Frontal cortex (tissue), 4 donors: ENCODE data around the gene RPS15. TPM values are rescaled to one million over a fixed set of nuclear protein-coding genes. Genes with fewer than 3 reads are reported as not detected.
A peak's percentile ranks its signal among the peaks of the same experiment; 100 is the strongest.

Source experiments
- DNase-seq, 2 donors: peaks; one replicate each; pipeline ENCODE4 v3.0.0; 2012; ENCODE audit warnings: low spot score in 2 of 2
- FAIRE-seq: peaks from 2 replicates; lab custom pipeline; 2012; peaks lifted over from hg19 to GRCh38; lab: Jason Lieb, UNC
- total RNA-seq: library from RNA; depleted of rRNA; stranded (reverse); fragments of >200 nt; gene quantifications from one replicate; pipeline ENCODE4 v1.2.3, GENCODE V29; 2014
- donor health status: control.
- donor health status: control.
- donor health status: control.

RPS15 gene
- total RNA-seq, 1 donor from 2014 or later, result 276 TPM

DNA sequence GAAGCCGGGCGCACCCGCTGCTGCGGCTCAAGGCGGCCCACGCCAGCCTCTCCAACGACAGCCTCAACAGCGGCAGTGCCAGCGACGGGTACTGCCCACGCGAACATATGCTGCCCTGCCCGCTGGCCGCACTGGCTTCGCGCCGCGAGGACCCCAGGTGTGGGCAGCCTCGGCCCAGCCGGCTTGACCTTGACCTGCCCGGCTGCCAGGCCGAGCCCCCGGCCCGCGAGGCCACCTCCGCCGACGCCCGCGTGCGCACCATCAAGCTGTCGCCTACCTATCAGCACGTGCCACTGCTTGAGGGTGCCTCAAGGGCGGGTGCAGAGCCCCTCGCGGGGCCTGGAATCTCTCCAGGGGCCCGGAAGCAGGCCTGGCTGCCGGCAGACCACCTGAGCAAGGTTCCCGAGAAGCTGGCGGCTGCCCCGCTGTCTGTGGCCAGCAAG, 27.8 kb downstream of the RPS15 start:
- no peak for DNase-seq
- no peak for FAIRE-seq

DNA sequence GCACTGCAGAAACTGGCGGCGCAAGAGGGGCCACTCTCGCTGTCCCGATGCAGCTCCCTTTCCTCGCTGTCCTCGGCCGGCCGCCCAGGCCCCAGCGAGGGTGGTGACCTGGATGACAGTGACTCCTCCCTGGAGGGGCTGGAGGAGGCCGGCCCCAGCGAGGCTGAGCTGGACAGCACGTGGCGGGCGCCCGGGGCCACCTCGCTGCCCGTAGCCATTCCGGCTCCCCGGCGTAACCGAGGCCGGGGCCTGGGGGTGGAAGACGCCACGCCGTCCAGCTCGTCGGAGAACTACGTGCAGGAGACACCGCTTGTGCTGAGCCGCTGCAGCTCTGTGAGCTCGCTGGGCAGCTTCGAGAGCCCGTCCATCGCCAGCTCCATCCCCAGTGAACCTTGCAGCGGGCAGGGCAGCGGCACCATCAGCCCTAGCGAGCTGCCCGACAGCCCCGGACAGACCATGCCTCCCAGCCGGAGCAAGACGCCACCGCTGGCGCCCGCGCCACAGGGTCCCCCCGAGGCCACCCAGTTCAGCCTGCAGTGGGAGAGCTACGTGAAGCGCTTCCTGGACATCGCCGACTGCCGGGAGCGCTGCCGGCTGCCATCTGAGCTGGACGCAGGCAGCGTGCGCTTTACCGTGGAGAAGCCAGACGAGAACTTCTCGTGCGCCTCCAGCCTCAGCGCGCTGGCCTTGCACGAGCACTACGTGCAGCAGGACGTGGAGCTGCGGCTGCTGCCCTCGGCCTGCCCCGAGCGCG, 28.4 kb downstream of the RPS15 start:
- FAIRE-seq, result no peak
- DNase-seq, result no peak

DNA sequence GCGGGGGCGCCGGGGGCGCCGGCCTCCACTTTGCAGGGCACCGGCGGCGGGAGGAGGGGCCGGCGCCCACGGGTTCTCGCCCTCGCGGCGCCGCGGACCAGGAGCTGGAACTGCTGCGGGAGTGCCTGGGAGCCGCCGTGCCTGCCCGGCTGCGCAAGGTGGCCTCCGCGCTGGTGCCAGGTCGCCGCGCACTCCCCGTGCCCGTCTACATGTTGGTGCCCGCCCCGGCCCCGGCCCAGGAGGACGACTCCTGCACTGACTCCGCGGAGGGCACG, 29.0 kb downstream of the RPS15 start:
- FAIRE-seq, result no peak
- DNase-seq, result no peak

DNA sequence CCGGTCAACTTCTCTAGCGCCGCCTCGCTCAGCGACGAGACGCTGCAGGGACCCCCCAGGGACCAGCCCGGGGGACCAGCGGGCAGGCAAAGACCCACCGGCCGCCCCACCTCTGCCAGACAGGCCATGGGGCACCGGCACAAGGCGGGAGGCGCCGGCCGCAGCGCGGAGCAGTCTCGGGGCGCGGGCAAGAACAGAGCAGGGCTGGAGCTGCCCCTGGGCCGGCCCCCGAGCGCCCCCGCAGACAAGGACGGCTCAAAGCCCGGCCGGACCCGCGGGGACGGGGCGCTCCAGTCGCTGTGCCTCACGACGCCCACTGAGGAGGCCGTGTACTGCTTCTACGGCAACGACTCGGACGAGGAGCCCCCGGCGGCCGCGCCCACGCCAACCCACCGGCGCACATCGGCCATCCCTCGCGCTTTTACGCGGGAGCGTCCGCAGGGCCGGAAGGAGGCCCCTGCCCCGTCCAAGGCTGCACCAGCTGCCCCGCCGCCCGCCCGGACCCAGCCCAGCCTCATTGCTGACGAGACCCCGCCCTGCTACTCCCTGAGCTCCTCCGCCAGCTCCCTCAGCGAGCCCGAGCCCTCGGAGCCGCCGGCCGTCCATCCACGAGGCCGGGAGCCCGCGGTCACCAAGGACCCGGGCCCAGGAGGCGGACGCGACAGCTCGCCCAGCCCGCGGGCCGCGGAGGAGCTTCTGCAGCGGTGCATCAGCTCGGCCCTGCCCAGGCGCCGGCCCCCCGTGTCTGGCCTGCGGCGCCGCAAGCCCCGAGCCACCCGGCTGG, 29.5 kb downstream of the RPS15 start:
- FAIRE-seq (no peak), DNase-seq (no peak)

- DNase-seq (no peak), FAIRE-seq (no peak)
Observed at GRCh38 chr19:1468274-1468820, 30.2 kb downstream of the RPS15 start.

DNA sequence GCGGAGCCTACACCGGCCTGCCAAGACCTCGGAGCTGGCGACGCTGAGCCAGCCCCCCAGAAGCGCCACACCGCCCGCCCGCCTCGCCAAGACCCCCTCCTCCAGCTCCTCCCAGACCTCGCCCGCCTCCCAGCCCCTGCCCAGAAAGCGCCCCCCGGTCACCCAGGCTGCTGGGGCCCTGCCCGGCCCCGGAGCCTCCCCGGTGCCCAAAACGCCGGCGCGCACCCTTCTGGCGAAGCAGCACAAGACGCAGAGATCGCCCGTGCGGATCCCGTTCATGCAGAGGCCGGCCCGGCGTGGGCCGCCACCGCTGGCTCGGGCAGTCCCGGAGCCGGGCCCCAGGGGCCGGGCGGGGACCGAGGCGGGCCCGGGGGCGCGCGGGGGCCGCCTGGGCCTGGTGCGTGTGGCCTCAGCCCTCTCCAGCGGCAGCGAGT, 30.6 kb downstream of the RPS15 start:
- DNase-seq (no peak), FAIRE-seq (no peak)

- DNase-seq (no peak), FAIRE-seq (no peak)
Observed at GRCh38 chr19:1469255-1470054, 31.3 kb downstream of the RPS15 start.

GRCh38 chr19:1470055-1470304, 31.8 kb downstream of the RPS15 start:
- FAIRE-seq (no peak), DNase-seq (no peak)

DNA sequence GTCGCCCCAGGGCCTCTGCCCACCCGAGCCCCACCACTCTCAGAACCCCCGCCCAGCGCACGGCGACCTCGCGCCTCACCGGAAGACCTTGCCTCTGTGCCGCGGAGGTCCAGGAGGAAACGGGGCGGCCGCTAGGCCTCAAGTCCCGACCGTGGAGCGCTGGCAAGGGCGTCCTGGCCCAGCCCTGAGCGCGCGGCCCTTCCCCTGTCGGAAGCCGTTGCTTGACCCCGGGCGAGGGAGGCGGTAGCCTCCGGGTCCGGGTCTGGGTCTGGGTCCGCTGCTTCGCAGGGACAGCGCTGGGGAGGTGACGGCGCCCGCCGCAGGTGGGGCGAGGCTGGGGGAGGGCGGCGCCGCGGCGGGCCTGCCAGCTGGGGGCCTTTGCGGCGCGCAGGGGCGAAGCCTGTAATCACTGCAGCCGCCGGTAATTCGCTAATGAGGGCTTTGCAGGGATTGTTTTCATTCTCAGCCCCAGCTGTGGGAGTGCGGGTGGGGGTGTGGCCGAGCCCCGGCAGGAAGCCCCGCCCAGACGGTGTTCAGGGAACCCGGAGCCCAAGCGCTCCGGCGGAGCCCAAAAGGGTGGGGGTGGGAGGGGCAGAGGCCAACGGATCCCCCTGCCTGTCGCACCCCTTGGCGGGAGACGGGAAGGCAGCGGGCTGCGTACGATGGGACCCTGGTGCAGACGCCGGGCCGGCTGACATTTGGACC, 32.3 kb downstream of the RPS15 start:
- FAIRE-seq (no peak), DNase-seq (peak in 1 of 2 donors; percentile 74)

GRCh38 chr19:1471010-1471514, 32.9 kb downstream of the RPS15 start:
- FAIRE-seq (no peak), DNase-seq (no peak)

GRCh38 chr19:1471515-1472160, 33.4 kb downstream of the RPS15 start:
- DNase-seq (peak in 1 of 2 donors; percentile 70), FAIRE-seq (no peak)

- FAIRE-seq, result no peak
- peak in 1 of 2 donors; percentile 44 for DNase-seq
Observed at GRCh38 chr19:1472231-1473084, 34.3 kb downstream of the RPS15 start.

- FAIRE-seq, result no peak
- DNase-seq, result peak in 1 of 2 donors; percentile 41
Observed at GRCh38 chr19:1473085-1473851, 35.1 kb downstream of the RPS15 start.

- peak; percentile 68 to 73 for DNase-seq
- FAIRE-seq, result no peak
Observed at GRCh38 chr19:1474011-1474764, 36.0 kb downstream of the RPS15 start.

GRCh38 chr19:1474765-1475351, 36.7 kb downstream of the RPS15 start:
- DNase-seq, result peak in 1 of 2 donors; percentile 23
- FAIRE-seq, result no peak

GRCh38 chr19:1475751-1476437, 37.7 kb downstream of the RPS15 start:
- DNase-seq, result peak in 1 of 2 donors; percentile 8
- FAIRE-seq, result no peak
